CD4-positive, alpha-beta T cell (primary cell): ENCODE data around the gene RNF7. TPM values are rescaled to one million over a fixed set of nuclear protein-coding genes. Genes with fewer than 3 reads are reported as not detected.
"Not testable (repeated sequence)": the region's sequence is repeated elsewhere in the genome, so short reads cannot be mapped to it uniquely, and the experiment has no call there.

Experiments
- ATAC-seq: fragments of 200-7000 bp; cut with Tn5 transposase; one replicate; pipeline ENCODE4 v1.10.0; 2022; ENCODE audit warnings: mild to moderate bottlenecking; ENCODE audit not compliant: poor library complexity
- CTCF ChIA-PET: fragments of 350-600 bp; sonication (Branson Sonifier 250); formaldehyde crosslinking; loops from one replicate; lab custom pipeline; 2021; ENCODE audit warnings: antibody characterized with exemption, inconsistent platforms; lab: Charles Lee
- POLR2A ChIA-PET: fragments of 350-600 bp; sonication (Branson Sonifier 250); formaldehyde crosslinking; loops from one replicate; lab custom pipeline; 2021; ENCODE audit warnings: antibody characterized with exemption, inconsistent platforms; lab: Charles Lee
- DNase-seq, 14 experiments: peaks; one replicate each; pipeline ENCODE4 v3.0.0-alpha.2; 2013 to 2020; ENCODE audit warnings: mixed read lengths in 2 of 14
- H3K27ac ChIP-seq, 2 donors: one replicate each; pipeline versions ENCODE4 v1.5.1 to v1.7.0; 2013; ENCODE audit warnings: low read length in 2 of 2, low read depth in 1 of 2, mild to moderate bottlenecking in 1 of 2
- H3K27me3 ChIP-seq, 2 experiments: 1 replicate in 1 of 2; 2 replicates in 1 of 2; pipeline versions ENCODE4 v1.6.1 to v1.7.0; 2013; ENCODE audit warnings: low read length in 2 of 2, control low read depth in 1 of 2, mild to moderate bottlenecking in 1 of 2, moderate library complexity in 1 of 2; ENCODE audit not compliant: insufficient read depth in 2 of 2, control insufficient read depth in 1 of 2
- H3K36me3 ChIP-seq: one replicate; pipeline ENCODE4 v1.6.1; 2013; ENCODE audit warnings: low read length, control low read depth; ENCODE audit not compliant: insufficient read depth
- H3K4me1 ChIP-seq: one replicate; pipeline ENCODE4 v1.6.1; 2013; ENCODE audit warnings: low read length, control low read depth; ENCODE audit not compliant: insufficient read depth
- H3K4me3 ChIP-seq: one replicate; pipeline ENCODE4 v1.5.1; 2013; ENCODE audit warnings: mild to moderate bottlenecking, low read length, moderate library complexity
- H3K9me3 ChIP-seq, 2 experiments: 1 replicate in 1 of 2; 2 replicates in 1 of 2; pipeline versions ENCODE4 v1.6.1 to v1.7.0; 2013; ENCODE audit warnings: low read length in 2 of 2, mild to moderate bottlenecking in 2 of 2, control low read depth in 1 of 2, moderate library complexity in 1 of 2; ENCODE audit not compliant: control insufficient read depth in 1 of 2, insufficient read depth in 1 of 2
- H3K27ac Mint-ChIP-seq: one replicate; pipeline ENCODE4 v1.8.0; 2020; ENCODE audit warnings: mixed read lengths
- H3K27me3 Mint-ChIP-seq: one replicate; pipeline ENCODE4 v1.8.0; 2021; ENCODE audit warnings: mixed read lengths
- H3K36me3 Mint-ChIP-seq: one replicate; pipeline ENCODE4 v1.8.0; 2021; ENCODE audit warnings: low read depth, mixed read lengths
- H3K4me1 Mint-ChIP-seq: one replicate; pipeline ENCODE4 v1.8.0; 2021; ENCODE audit warnings: low read depth, mixed read lengths
- H3K4me3 Mint-ChIP-seq: one replicate; pipeline ENCODE4 v1.8.0; 2020; ENCODE audit warnings: mild to moderate bottlenecking, mixed read lengths
- H3K9me3 Mint-ChIP-seq: one replicate; pipeline ENCODE4 v1.8.0; 2020; ENCODE audit warnings: mixed read lengths
- CTCF ChIP-seq: fragments of 200-600 bp; IDR thresholded peaks from one replicate; pipeline ENCODE4 v1.8.0; 2022; ENCODE audit warnings: antibody characterized with exemption, mild to moderate bottlenecking
- intact Hi-C, 2 experiments: fragments of 100-400 bp; cut with DNase I in 1 of 2; cut with micrococcal nuclease in 1 of 2; formaldehyde crosslinking; loops; one replicate each; pipeline versions ENCODE4 v1.15.1 to v1.9.0; 2023 to 2025; cut with DNase I, micrococcal nuclease
- total RNA-seq, 174 experiments: library from RNA in 2 of 174; stranded (reverse) in 2 of 174; gene quantifications; one replicate each; pipeline ENCODE4 v1.2.3 and lab custom pipeline; 2021 to 2026

The RNF7 gene
- total RNA-seq, 2 experiments from 2014 or later, result 60.7 to 65.7 TPM

- Histone ChIP-seq H3K27ac (no peak overlapping the region), H3K4me3 (no peak overlapping the region), H3K4me1 (no peaks in the 10 kb centered on the region), H3K9me3 (no peaks in the 10 kb centered on the region), H3K27me3 (peaks cover 0 to 5% of the 10 kb centered on the region in 2 experiments), H3K36me3 (no peaks in the 10 kb centered on the region)
- H3K27me3 Mint-ChIP-seq, result no peaks in the 10 kb centered on the region
- ATAC-seq (no peak), DNase-seq (no peak)
- no peak overlapping the region for H3K4me3 Mint-ChIP-seq
- ChIA-PET CTCF (no interaction called here), POLR2A (no interaction called here)
- no peaks in the 10 kb centered on the region for H3K4me1 Mint-ChIP-seq
- intact Hi-C loops, result no loop called here
- H3K27ac Mint-ChIP-seq, result no peak overlapping the region
- TF ChIP-seq CTCF, result no peak
- no peaks in the 10 kb centered on the region for H3K9me3 Mint-ChIP-seq
- no peaks in the 10 kb centered on the region for H3K36me3 Mint-ChIP-seq
Observed at GRCh38 chr3:141699324-141699723, 38.8 kb upstream of the RNF7 start.

- no peaks in the 10 kb centered on the region for H3K9me3 Mint-ChIP-seq
- ChIA-PET CTCF (no interaction called here), POLR2A (no interaction called here)
- no peaks in the 10 kb centered on the region for H3K4me1 ChIP-seq
- H3K27me3 Mint-ChIP-seq, result no peaks in the 10 kb centered on the region
- DNase-seq, result no peak
- H3K4me3 ChIP-seq, result no peak overlapping the region
- no peak overlapping the region for H3K4me3 Mint-ChIP-seq
- H3K27me3 ChIP-seq, result peaks cover 0 to 5% of the 10 kb centered on the region in 2 experiments
- H3K27ac Mint-ChIP-seq, result no peak overlapping the region
- no peak overlapping the region for H3K27ac ChIP-seq
- H3K36me3 ChIP-seq, result no peaks in the 10 kb centered on the region
- no peaks in the 10 kb centered on the region for H3K9me3 ChIP-seq
- intact Hi-C loops, result no loop called here
- H3K36me3 Mint-ChIP-seq, result no peaks in the 10 kb centered on the region
- no peak for TF ChIP-seq CTCF
- no peaks in the 10 kb centered on the region for H3K4me1 Mint-ChIP-seq
- no peak for ATAC-seq
Observed at GRCh38 chr3:141699897-141700296, 38.2 kb upstream of the RNF7 start.

GRCh38 chr3:141703367-141703766, 34.7 kb upstream of the RNF7 start:
- H3K4me1 ChIP-seq, CTCF ChIA-PET, H3K9me3 ChIP-seq, POLR2A ChIA-PET, H3K27ac Mint-ChIP-seq, H3K9me3 Mint-ChIP-seq, intact Hi-C loops, H3K36me3 Mint-ChIP-seq, H3K4me1 Mint-ChIP-seq, H3K36me3 ChIP-seq, H3K4me3 Mint-ChIP-seq, ATAC-seq, H3K27me3 ChIP-seq, H3K27me3 Mint-ChIP-seq, H3K27ac ChIP-seq, H3K4me3 ChIP-seq, DNase-seq: not testable (repeated sequence)

DNA sequence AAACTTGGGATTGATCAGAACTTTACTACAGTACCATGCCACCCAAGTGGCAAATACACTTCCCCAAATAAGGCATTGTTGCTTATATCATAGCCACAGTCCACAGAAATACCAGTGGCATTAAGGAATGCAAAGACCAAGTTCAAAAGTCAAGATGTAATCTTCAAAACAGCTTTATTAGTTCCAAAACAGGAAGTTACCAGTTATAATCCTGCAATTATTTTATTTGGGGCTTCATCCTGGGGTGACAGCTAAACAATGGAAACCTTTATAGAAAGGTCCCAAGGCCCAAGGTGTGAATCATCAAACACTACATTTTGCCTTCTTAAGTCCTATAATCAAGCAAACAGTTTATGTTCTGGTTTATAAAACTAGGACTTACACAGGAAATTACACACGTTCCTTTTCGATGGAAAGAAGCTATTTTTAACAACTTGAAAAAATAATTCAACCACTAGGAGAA, 30.3 kb upstream of the RNF7 start:
- DNase-seq, result no peak
- H3K9me3 ChIP-seq, result no peaks in the 10 kb centered on the region
- H3K27ac Mint-ChIP-seq, result no peak overlapping the region
- no peaks in the 10 kb centered on the region for H3K27me3 Mint-ChIP-seq
- no peaks in the 10 kb centered on the region for H3K27me3 ChIP-seq
- H3K9me3 Mint-ChIP-seq, result no peaks in the 10 kb centered on the region
- H3K36me3 ChIP-seq, result no peaks in the 10 kb centered on the region
- intact Hi-C loops, result no loop called here
- CTCF ChIA-PET, result no interaction called here
- H3K27ac ChIP-seq, result no peak overlapping the region
- no peaks in the 10 kb centered on the region for H3K4me1 Mint-ChIP-seq
- POLR2A ChIA-PET, result no interaction called here
- no peak for ATAC-seq
- no peaks in the 10 kb centered on the region for H3K36me3 Mint-ChIP-seq
- no peak for TF ChIP-seq CTCF
- no peak overlapping the region for H3K4me3 Mint-ChIP-seq
- H3K4me1 ChIP-seq, result no peaks in the 10 kb centered on the region
- H3K4me3 ChIP-seq, result no peak overlapping the region
